Stimulated activated naive CD4-positive, alpha-beta T cell treated with Interleukin-2 at 50 U/mL for 16 hours (primary cell): ENCODE data around the gene TBC1D22A.

Experiments
- DNase-seq: peaks from one replicate; lab custom pipeline; 2025; lab: John Stamatoyannopoulos, UW

The TBC1D22A gene

GRCh38 chr22:47059701-47060161, 297.3 kb downstream of the TBC1D22A start:
- no peak for DNase-seq

- DNase-seq = no peak
Observed at GRCh38 chr22:47060718-47061117, 298.3 kb downstream of the TBC1D22A start.

- DNase-seq = no peak
Observed at GRCh38 chr22:47061226-47061625, 298.8 kb downstream of the TBC1D22A start.

- no peak for DNase-seq
Observed at GRCh38 chr22:47062126-47062525, 299.7 kb downstream of the TBC1D22A start.

GRCh38 chr22:47063071-47063509, 300.6 kb downstream of the TBC1D22A start:
- no peak for DNase-seq

GRCh38 chr22:47063606-47064005, 301.2 kb downstream of the TBC1D22A start:
- DNase-seq = no peak

- DNase-seq = no peak
Observed at GRCh38 chr22:47064016-47064415, 301.6 kb downstream of the TBC1D22A start.

- no peak for DNase-seq
Observed at GRCh38 chr22:47064416-47064815, 302.0 kb downstream of the TBC1D22A start.

- no peak for DNase-seq
Observed at GRCh38 chr22:47065756-47066615, 303.5 kb downstream of the TBC1D22A start.

- DNase-seq = no peak
Observed at GRCh38 chr22:47066616-47066905, 304.1 kb downstream of the TBC1D22A start.

- no peak for DNase-seq
Observed at GRCh38 chr22:47067321-47067890, 305.0 kb downstream of the TBC1D22A start.

GRCh38 chr22:47067911-47068625, 305.6 kb downstream of the TBC1D22A start:
- DNase-seq = no peak

- DNase-seq = no peak
Observed at GRCh38 chr22:47068626-47068996, 306.2 kb downstream of the TBC1D22A start.

- no peak for DNase-seq
Observed at GRCh38 chr22:47069270-47069669, 306.8 kb downstream of the TBC1D22A start.

GRCh38 chr22:47071078-47071806, 308.8 kb downstream of the TBC1D22A start:
- DNase-seq = no peak

- no peak for DNase-seq
Observed at GRCh38 chr22:47071807-47072641, 309.6 kb downstream of the TBC1D22A start.

GRCh38 chr22:47072642-47072967, 310.2 kb downstream of the TBC1D22A start:
- DNase-seq = no peak

- DNase-seq = no peak
Observed at GRCh38 chr22:47073075-47073474, 310.6 kb downstream of the TBC1D22A start.

- DNase-seq = no peak
Observed at GRCh38 chr22:47074105-47074504, 311.7 kb downstream of the TBC1D22A start.

- DNase-seq = no peak
Observed at GRCh38 chr22:47075568-47075967, 313.1 kb downstream of the TBC1D22A start.

- DNase-seq = no peak
Observed at GRCh38 chr22:47076758-47077157, 314.3 kb downstream of the TBC1D22A start.

- DNase-seq = no peak
Observed at GRCh38 chr22:47080100-47080499, 317.6 kb downstream of the TBC1D22A start.
